Tibial artery (tissue), 4 donors: Measurements from ENCODE around the gene PICALM.

Experiments
- DNase-seq, 2 donors: peaks; one replicate each; pipeline ENCODE4 v3.0.0-alpha.2; 2019
- H3K27ac ChIP-seq, 2 donors: fragments of 200-600 bp; sonication (generic) in 1 of 2; 1 replicate in 1 of 2; 2 replicates in 1 of 2; pipeline ENCODE4 v1.5.1; 2018 to 2019; ENCODE audit warnings: mild to moderate bottlenecking in 1 of 2
- H3K27me3 ChIP-seq, 2 donors: fragments of 200-600 bp; sonication (generic) in 1 of 2; one replicate each; pipeline versions ENCODE4 v1.5.1 to v1.6.0; 2016 to 2019
- H3K36me3 ChIP-seq, 3 donors: fragments of 200-600 bp; sonication (generic) in 2 of 3; one replicate each; pipeline ENCODE4 v1.5.1; 2016 to 2019; ENCODE audit warnings: mild to moderate bottlenecking in 2 of 3
- H3K4me1 ChIP-seq, 4 donors: fragments of 200-600 bp; sonication (generic) in 2 of 4; 1 replicate in 3 of 4; 2 replicates in 1 of 4; pipeline ENCODE4 v1.5.1; 2016 to 2019
- H3K4me3 ChIP-seq, 2 donors: fragments of 200-600 bp; sonication (generic) in 1 of 2; 1 replicate in 1 of 2; 2 replicates in 1 of 2; pipeline ENCODE4 v1.5.1; 2018 to 2019; ENCODE audit warnings: mild to moderate bottlenecking in 2 of 2
- H3K9me3 ChIP-seq, 3 donors: fragments of 200-600 bp; sonication (generic) in 1 of 3; one replicate each; pipeline ENCODE4 v1.5.1; 2016 to 2019
- CTCF ChIP-seq, 2 experiments: fragments of 200-600 bp in 1 of 2; fragments of 450-650 bp in 1 of 2; IDR thresholded peaks; one replicate each; pipeline ENCODE4 v1.5.1; 2017 to 2019; ENCODE audit warnings: antibody characterized with exemption in 2 of 2, mild to moderate bottlenecking in 1 of 2, moderate library complexity in 1 of 2
- intact Hi-C: fragments of 100-400 bp; cut with DNase I; formaldehyde crosslinking; loops from one replicate; pipeline ENCODE4 v1.15.0; 2023; ENCODE audit warnings: low total_unique reads

PICALM gene

DNA sequence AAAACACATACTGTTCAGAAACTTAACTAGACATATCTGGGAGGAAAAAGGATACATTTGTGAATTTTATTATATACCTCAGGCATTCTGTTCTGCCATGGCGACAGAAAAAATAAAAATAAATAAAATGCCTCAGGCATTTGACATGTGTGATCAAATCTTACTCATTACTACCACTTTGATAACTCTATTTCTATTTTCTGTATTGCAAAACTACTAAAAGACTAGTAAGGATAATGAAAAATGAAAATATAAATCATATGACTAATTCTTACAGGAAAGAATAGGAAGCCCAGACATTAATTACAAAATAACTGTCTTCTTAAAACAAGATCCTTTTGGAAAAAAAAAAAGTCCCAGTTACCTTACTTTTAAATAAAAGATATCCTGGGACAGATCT, 5.3 kb downstream of the PICALM start:
- Histone ChIP-seq H3K4me3 (peak overlapping the region; percentile 78 to 85), H3K9me3 (no peaks in the 10 kb centered on the region), H3K4me1 (peaks cover 0 to 76% (median 30%) of the 10 kb centered on the region in 4 donors), H3K27ac (peak overlapping the region; percentile 60 to 94), H3K27me3 (no peaks in the 10 kb centered on the region), H3K36me3 (no peaks in the 10 kb centered on the region)
- no peak for DNase-seq
- intact Hi-C loops: loop anchor here (5.0 kb wide), 1 partner anchor 124 kb away; no protein-coding TSS in a partner anchor
- TF ChIP-seq CTCF (IDR thresholded peaks at IDR 0.05): no peak

- no peak for DNase-seq
- peak overlapping the region; percentile 60 to 94 for H3K27ac ChIP-seq
- intact Hi-C loops: loop anchor here (5.0 kb wide), 1 partner anchor 125 kb away; no protein-coding TSS in a partner anchor
These were observed 6.2 kb downstream of the PICALM start for GRCh38 chr11:86062719-86063118.

DNA sequence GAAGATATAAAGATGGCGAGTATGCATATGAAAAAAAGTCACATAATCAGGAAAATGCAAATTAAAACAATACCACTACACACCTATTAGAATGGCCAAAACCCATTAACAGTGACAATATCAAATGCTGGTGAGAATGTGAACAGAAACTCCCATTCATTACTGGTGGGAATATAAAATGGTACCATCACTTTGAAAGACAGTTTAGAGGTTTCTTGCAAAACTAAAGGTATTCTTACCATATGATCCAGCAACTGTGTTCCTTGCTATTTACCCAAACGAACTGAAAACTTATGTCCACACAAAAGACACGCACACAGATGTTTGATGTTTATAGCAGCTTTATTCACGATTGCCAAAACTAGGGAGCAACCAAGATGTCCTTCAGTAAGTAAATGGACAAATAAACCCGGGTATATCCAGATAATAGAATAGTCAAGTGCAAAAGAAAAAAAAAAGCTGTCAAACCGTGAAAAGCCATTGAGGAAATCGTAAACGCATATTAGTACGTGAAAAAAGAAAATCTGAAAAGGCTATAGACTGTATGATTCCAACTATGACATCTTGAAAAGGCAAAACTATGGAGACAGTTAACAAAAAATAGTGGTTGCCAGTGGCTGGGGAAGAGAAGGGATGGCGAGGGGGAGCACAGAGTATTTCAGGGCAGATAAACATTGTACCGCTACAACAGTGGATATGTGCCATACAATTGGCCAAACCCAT, 7.2 kb downstream of the PICALM start:
- Histone ChIP-seq H3K4me1 (peaks cover 0 to 94% (median 40%) of the 10 kb centered on the region in 4 donors), H3K27ac (peak overlapping the region; percentile 60 to 94), H3K27me3 (no peaks in the 10 kb centered on the region), H3K9me3 (no peaks in the 10 kb centered on the region), H3K4me3 (peak overlapping the region; percentile 5 to 16), H3K36me3 (no peaks in the 10 kb centered on the region)
- intact Hi-C loops: loop anchor here (5.0 kb wide), 1 partner anchor 126 kb away; no protein-coding TSS in a partner anchor
- no peak for DNase-seq
- no peak for TF ChIP-seq CTCF (IDR thresholded peaks at IDR 0.05)

More at GRCh38 chr11:86062719-86063118, 6.2 kb downstream of the PICALM start:
- TF ChIP-seq CTCF (IDR thresholded peaks at IDR 0.05): no peak
- no peaks in the 10 kb centered on the region for H3K36me3 ChIP-seq
- H3K9me3 ChIP-seq: no peaks in the 10 kb centered on the region
- peaks cover 0 to 84% (median 36%) of the 10 kb centered on the region in 4 donors for H3K4me1 ChIP-seq
- peak overlapping the region; percentile 16 to 78 for H3K4me3 ChIP-seq
- H3K27me3 ChIP-seq: no peaks in the 10 kb centered on the region

DNA sequence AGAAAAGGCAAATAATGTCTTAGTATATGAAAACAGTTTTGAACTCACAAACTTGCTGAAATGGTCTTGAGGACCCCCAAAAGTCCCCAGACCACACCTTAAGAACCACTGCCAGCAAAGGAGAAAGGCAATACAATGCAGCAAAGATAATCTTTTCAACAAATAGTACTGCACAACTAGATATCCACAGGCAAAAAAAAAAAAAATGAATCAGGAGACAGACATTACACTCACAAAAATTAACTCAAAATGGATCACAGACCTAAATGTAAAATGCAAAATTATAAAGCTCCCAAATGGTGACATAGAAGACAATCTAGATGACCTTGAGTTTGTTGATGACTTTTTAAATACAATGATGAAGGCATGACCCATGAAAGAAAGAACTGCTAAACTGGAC, 8.3 kb downstream of the PICALM start:
- intact Hi-C loops: loop anchor here (5.0 kb wide), 1 partner anchor 127 kb away; no protein-coding TSS in a partner anchor
- Histone ChIP-seq H3K4me3 (no peak overlapping the region), H3K27ac (peak overlapping the region in 1 of 2 donors; percentile 35), H3K36me3 (no peaks in the 10 kb centered on the region), H3K27me3 (no peaks in the 10 kb centered on the region), H3K4me1 (peaks cover 0 to 97% (median 39%) of the 10 kb centered on the region in 4 donors), H3K9me3 (no peaks in the 10 kb centered on the region)
- no peak for DNase-seq
- TF ChIP-seq CTCF (IDR thresholded peaks at IDR 0.05): no peak

DNA sequence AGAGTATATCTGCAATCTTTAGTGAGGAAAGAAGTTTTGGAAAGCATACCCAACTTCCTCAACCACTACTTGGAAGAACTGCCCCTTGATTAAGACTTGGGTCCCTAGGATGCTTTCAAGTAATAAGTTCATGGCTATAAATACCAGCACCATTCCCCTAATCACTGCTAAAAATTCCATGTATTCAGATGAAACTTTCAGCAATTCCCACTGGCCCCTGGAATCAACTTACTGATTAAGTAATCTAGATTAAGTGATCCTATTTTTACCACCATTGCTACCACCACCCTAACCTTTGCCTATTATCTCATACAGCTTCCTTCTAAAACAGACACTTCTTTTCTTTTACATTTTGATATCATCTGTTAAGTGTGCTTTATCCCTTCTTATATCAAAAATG, 10.5 kb downstream of the PICALM start:
- intact Hi-C loops: no loop called here
- no peak for DNase-seq
- peaks cover 0 to 97% (median 45%) of the 10 kb centered on the region in 4 donors for H3K4me1 ChIP-seq
- H3K36me3 ChIP-seq: no peaks in the 10 kb centered on the region
- no peaks in the 10 kb centered on the region for H3K9me3 ChIP-seq
- no peak for TF ChIP-seq CTCF (IDR thresholded peaks at IDR 0.05)
- H3K27ac ChIP-seq: peak overlapping the region in 1 of 2 donors; percentile 35
- H3K4me3 ChIP-seq: no peak overlapping the region
- no peaks in the 10 kb centered on the region for H3K27me3 ChIP-seq
